Tibial nerve (tissue), 4 donors: ENCODE measurements around the gene PTPN5. TPM values are rescaled to one million over a fixed set of nuclear protein-coding genes. Genes with fewer than 3 reads are reported as not detected.

ENCODE experiments used
- DNase-seq, 2 donors: peaks; one replicate each; pipeline ENCODE4 v3.0.0-alpha.2; 2019; ENCODE audit warnings: low spot score in 2 of 2
- H3K27ac ChIP-seq, 4 donors: fragments of 200-600 bp; sonication (generic) in 3 of 4; one replicate each; pipeline ENCODE4 v1.5.1; 2017 to 2019; ENCODE audit warnings: mild to moderate bottlenecking in 1 of 4
- H3K27me3 ChIP-seq, 2 donors: fragments of 200-600 bp; sonication (generic) in 1 of 2; one replicate each; pipeline versions ENCODE4 v1.5.1 to v1.6.0; 2017 to 2019
- H3K36me3 ChIP-seq, 3 donors: fragments of 200-600 bp; sonication (generic); one replicate each; pipeline ENCODE4 v1.5.1; 2018 to 2019
- H3K4me1 ChIP-seq, 4 donors: fragments of 200-600 bp; sonication (generic) in 3 of 4; one replicate each; pipeline ENCODE4 v1.5.1; 2017 to 2019
- H3K4me3 ChIP-seq, 4 donors: fragments of 200-600 bp; sonication (generic) in 3 of 4; one replicate each; pipeline ENCODE4 v1.5.1; 2017 to 2019; ENCODE audit warnings: mild to moderate bottlenecking in 1 of 4, moderate library complexity in 1 of 4
- H3K9me3 ChIP-seq, 4 donors: fragments of 200-600 bp; sonication (generic) in 3 of 4; one replicate each; pipeline ENCODE4 v1.5.1; 2017 to 2019
- CTCF ChIP-seq, 5 experiments: fragments of 200-600 bp in 3 of 5; fragments of 450-650 bp in 2 of 5; sonication (generic) in 3 of 5; IDR thresholded peaks; one replicate each; pipeline ENCODE4 v1.5.1; 2016 to 2019; ENCODE audit warnings: antibody characterized with exemption in 5 of 5, mild to moderate bottlenecking in 3 of 5, moderate library complexity in 2 of 5
- EP300 ChIP-seq, 2 donors: sonication (generic); formaldehyde crosslinking; IDR thresholded peaks; one replicate each; pipeline ENCODE4 v1.6.1; 2017; ENCODE audit warnings: antibody characterized with exemption in 2 of 2, mild to moderate bottlenecking in 1 of 2
- POLR2A ChIP-seq, 2 donors: fragments of 450-650 bp; IDR thresholded peaks; one replicate each; pipeline ENCODE4 v1.6.1; 2017; ENCODE audit warnings: antibody characterized with exemption in 2 of 2, mild to moderate bottlenecking in 2 of 2, moderate library complexity in 2 of 2
- WGBS, 2 donors: methylation state at CpG; one replicate each; pipeline ENCODE4 v1.1.5; 2018; 5-methylcytosine and 5-hydroxymethylcytosine counted together
- total RNA-seq, 4 donors: library from RNA; depleted of rRNA; stranded (reverse); fragments of >200 nt; gene quantifications; one replicate each; pipeline ENCODE4 v1.1.0, GENCODE V29; 2016

Gene PTPN5
- total RNA-seq, 4 donors from 2014 or later: 1.2 to 18.8 (median 15.1) TPM

DNA sequence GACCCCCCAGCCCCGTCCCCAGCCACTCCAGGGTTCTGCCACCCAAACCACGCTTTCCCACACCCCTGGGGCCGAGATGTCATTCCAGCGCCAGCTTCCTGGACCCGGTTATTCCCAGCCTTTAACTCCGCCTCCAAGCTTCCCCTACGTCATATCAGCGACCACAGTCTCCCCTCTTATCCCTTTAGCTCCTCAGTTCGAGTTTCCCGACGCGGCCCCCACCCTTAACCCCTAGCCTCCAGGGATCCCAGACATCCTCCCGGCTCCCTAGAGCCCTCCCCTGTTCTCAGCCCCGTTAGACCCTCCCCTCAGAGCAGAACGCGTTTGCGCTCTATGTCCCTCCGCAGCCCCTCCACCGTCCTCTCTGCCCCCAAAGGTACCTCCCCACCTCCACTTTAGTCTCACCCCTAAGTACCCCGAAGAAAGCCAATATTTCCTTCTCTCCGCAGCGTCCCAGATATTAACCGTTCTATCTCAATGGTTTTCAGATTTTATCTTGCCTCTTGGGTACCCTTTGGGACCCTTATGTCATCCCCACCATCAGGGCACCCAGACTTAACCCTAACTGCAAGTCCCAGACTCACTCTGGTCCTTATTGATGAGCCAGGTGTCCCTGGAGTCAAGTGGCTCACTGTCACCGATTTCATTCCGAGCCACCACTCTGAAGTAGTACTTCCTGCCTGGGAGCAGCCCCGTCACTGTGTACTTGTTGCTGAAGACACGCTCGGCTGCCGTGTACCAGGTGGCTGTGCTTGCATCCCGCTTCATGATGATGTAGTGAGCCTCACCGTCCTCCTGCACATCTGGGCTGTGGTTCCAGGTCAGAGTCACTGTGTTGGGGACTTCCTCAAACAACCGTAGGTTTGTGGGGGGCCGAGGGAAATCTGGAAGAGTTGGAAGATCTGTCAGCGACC lies 85.0 kb downstream of the PTPN5 start:
- H3K36me3 ChIP-seq: peaks cover 0 to 19% (median 0%) of the 10 kb centered on the region in 3 donors
- H3K27me3 ChIP-seq: no peaks in the 10 kb centered on the region
- peak overlapping the region; percentile 58 to 87 (median 74) for H3K27ac ChIP-seq
- 21 to 25% methylated on average over 33 to 34 of the region's 34 CpGs for WGBS, 2 donors
- no peak for TF ChIP-seq POLR2A (IDR thresholded peaks at IDR 0.05)
- no peak for TF ChIP-seq CTCF (IDR thresholded peaks at IDR 0.05)
- no peak for TF ChIP-seq EP300 (IDR thresholded peaks at IDR 0.05)
- peaks cover 0 to 27% (median 11%) of the 10 kb centered on the region in 4 donors for H3K4me1 ChIP-seq
- H3K9me3 ChIP-seq: no peaks in the 10 kb centered on the region
- DNase-seq: peak in 1 of 2 donors; percentile 68
- peak overlapping the region; percentile 41 to 68 (median 59) for H3K4me3 ChIP-seq

DNA sequence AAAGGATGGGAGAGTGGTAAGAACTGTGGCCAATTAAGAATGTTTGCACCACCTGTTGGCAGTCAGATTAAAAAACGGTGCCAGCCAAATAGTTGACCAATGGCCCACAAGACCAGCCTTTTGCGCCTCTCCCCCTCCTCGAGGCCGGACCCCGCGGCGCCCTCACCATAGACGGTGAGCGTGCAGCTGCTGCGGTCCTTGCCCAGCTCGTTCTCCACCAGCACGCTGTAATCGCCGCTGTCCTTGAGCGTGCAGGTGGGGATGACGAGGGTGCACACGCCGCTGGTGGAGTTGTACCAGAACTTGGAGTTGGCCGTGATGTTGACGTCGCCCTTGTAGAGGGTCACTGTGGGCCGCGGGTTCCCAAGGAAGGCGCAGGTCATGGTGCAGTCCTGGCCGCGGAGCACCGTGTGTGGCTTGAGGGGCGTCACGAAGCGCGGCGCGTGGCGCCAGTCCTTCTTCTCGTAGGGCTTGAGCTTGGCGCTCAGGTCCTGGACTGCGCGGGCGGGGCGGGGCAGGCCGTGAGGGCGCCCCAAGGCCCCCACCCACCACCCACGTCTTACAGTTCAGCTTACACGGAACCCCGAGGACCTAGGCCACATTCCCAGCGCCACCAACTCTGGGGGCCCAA lies 85.8 kb downstream of the PTPN5 start:
- H3K36me3 ChIP-seq: peaks cover 0 to 27% (median 0%) of the 10 kb centered on the region in 3 donors
- 4 to 5% methylated on average over 37 to 42 of the region's 46 CpGs for WGBS, 2 donors
- DNase-seq: no peak
- no peaks in the 10 kb centered on the region for H3K27me3 ChIP-seq
- H3K27ac ChIP-seq: peak overlapping the region; percentile 58 to 87 (median 74)
- TF ChIP-seq CTCF (IDR thresholded peaks at IDR 0.05): no peak
- TF ChIP-seq EP300 (IDR thresholded peaks at IDR 0.05): peak in 1 of 2 donors; percentile 5
- H3K9me3 ChIP-seq: no peaks in the 10 kb centered on the region
- H3K4me3 ChIP-seq: peak overlapping the region; percentile 41 to 68 (median 59)
- peaks cover 0 to 27% (median 11%) of the 10 kb centered on the region in 4 donors for H3K4me1 ChIP-seq

- 53 to 69% methylated on average over 1 of the region's 1 CpG for WGBS, 2 donors
- H3K36me3 ChIP-seq: peaks cover 0 to 27% (median 0%) of the 10 kb centered on the region in 3 donors
- DNase-seq: no peak
Measured at GRCh38 chr11:18704698-18705097, 86.9 kb downstream of the PTPN5 start.

DNA sequence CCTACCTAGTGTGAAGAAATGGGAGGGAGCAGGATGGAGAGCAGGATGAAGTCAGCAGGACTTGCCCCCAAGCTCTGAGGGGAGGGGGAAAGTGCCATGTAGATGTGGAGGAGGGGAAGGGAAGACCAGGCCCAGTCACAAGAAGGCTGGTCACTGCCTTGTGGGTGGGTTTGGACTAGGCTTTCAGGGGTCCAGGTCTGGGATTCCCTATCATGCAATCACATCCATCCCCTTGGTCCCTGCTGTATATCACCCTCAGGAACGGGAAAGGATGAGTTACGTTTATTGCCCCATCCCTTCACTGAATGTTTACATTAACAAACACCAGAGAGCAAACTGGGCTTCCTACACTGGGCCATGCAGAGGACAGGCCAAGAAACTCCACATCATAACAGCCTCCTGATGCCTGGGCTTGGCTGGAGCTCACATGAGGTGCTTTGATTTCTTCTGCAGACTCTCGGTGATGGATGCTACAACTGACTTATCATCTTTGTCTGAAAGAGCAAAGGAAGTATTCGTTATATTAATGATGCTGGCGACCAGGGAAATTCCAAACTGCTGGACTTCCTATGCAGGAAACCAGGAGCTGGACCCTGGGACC lies 87.5 kb downstream of the PTPN5 start:
- Histone ChIP-seq H3K27me3 (no peaks in the 10 kb centered on the region), H3K27ac (no peak overlapping the region), H3K4me1 (peaks cover 0 to 44% (median 15%) of the 10 kb centered on the region in 4 donors), H3K9me3 (no peaks in the 10 kb centered on the region), H3K4me3 (no peak overlapping the region), H3K36me3 (peaks cover 0 to 27% (median 0%) of the 10 kb centered on the region in 3 donors)
- DNase-seq: no peak
- TF ChIP-seq POLR2A (IDR thresholded peaks at IDR 0.05) (no peak), CTCF (IDR thresholded peaks at IDR 0.05) (no peak)
- WGBS, 2 donors: 79 to 88% methylated on average over 5 of the region's 5 CpGs

More at GRCh38 chr11:18704698-18705097, 86.9 kb downstream of the PTPN5 start:
- Histone ChIP-seq H3K27me3 (no peaks in the 10 kb centered on the region), H3K9me3 (no peaks in the 10 kb centered on the region), H3K4me1 (peaks cover 0 to 38% (median 12%) of the 10 kb centered on the region in 4 donors), H3K27ac (no peak overlapping the region), H3K4me3 (no peak overlapping the region)
- TF ChIP-seq POLR2A (IDR thresholded peaks at IDR 0.05) (no peak), CTCF (IDR thresholded peaks at IDR 0.05) (no peak), EP300 (IDR thresholded peaks at IDR 0.05) (no peak)
